K562 (cell line): ENCODE results near the gene AIF1. TPM values are rescaled to one million over a fixed set of nuclear protein-coding genes. Genes with fewer than 3 reads are reported as not detected.

Experiments
- BRD9 ChIP-seq: fragments of 450-650 bp; IDR thresholded peaks from 2 replicates; pipeline ENCODE4 v1.6.1; 2018; ENCODE audit warnings: low read depth; ENCODE audit not compliant: partially characterized antibody
- EHMT2 ChIP-seq: fragments of 450-650 bp; IDR thresholded peaks from 2 replicates; pipeline ENCODE4 v1.6.1; 2018; ENCODE audit warnings: antibody characterized with exemption
- KDM5B ChIP-seq: fragments of 200-600 bp; sonication (generic); IDR thresholded peaks from 2 replicates; pipeline ENCODE4 v1.6.1; 2012; ENCODE audit warnings: low read depth, mild to moderate bottlenecking, moderate library complexity, low read length, control low read depth, inconsistent platforms; ENCODE audit not compliant: insufficient replicate concordance
- NR1H2 ChIP-seq: sonication (generic); formaldehyde crosslinking; IDR thresholded peaks from 2 replicates; pipeline ENCODE4 v1.4.0; 2020; ENCODE audit warnings: mild to moderate bottlenecking, missing genetic modification reagents
- POLR2A ChIP-seq: fragments of 450-650 bp; conservative IDR thresholded peaks from 2 replicates; pipeline ENCODE4 v1.6.1; 2016
- TGIF2 ChIP-seq: sonication (generic); formaldehyde crosslinking; IDR thresholded peaks from 2 replicates; pipeline ENCODE4 v1.8.1; 2022; ENCODE audit warnings: mild to moderate bottlenecking, missing genetic modification reagents, moderate library complexity
- ZEB2 ChIP-seq: fragments of 450-650 bp; IDR thresholded peaks from 2 replicates; pipeline ENCODE4 v1.6.1; 2016
- ZFP1 ChIP-seq: fragments of 450-650 bp; formaldehyde crosslinking; IDR thresholded peaks from 2 replicates; pipeline ENCODE4 v1.4.0; 2020; ENCODE audit warnings: mild to moderate bottlenecking, mixed read lengths
- ZNF398 ChIP-seq: fragments of 250-450 bp; sonication (Bioruptor Pico); IDR thresholded peaks from 2 replicates; pipeline ENCODE4 v1.8.0; 2021; ENCODE audit warnings: moderate library complexity, mild to moderate bottlenecking, inconsistent platforms
- ZNF717 ChIP-seq: fragments of 250-450 bp; sonication (Bioruptor Pico); IDR thresholded peaks from 2 replicates; pipeline ENCODE4 v1.5.0; 2021
- polyA plus RNA-seq, 8 experiments: library from polyadenylated mRNA; depleted of rRNA in 4 of 8; stranded (reverse) in 5 of 8; unstranded in 3 of 8; fragments of >200 nt; fragmentation: Nextera tagmentation in 2 of 8; fragmentation: Illumina TruSeq in 1 of 8; extraction: Ambion mirVana in 2 of 8; extraction: Trizol in 1 of 8; gene quantifications; 2 replicates each; pipeline versions ENCODE4 v1.2.1 to v1.2.3, GENCODE V29; 2011 to 2014; ENCODE audit warnings: inconsistent platforms in 1 of 8, missing spikeins in 1 of 8
- total RNA-seq, 7 experiments: library from RNA; depleted of rRNA in 6 of 7; stranded (reverse); fragments of >200 nt in 6 of 7; fragmentation: Illumina TruSeq in 2 of 7; extraction: Trizol in 2 of 7; gene quantifications; 2 replicates each; pipeline versions ENCODE4 v1.2.1 to v1.2.3, GENCODE V29; 2011 to 2021; ENCODE audit warnings: low replicate concordance in 1 of 7

The AIF1 gene
- total and polyA plus RNA-seq, 9 of the 15 experiments (the other 6 are each of a cell fraction or from before 2014, with no cell fraction given) = 9.4 to 33.4 (median 19.4) TPM

GRCh38 chr6:31634969-31635575 is 20.0 kb downstream of the AIF1 start (continued):
- no peak for TF ChIP-seq ZNF398 (CRISPR knock-in tag)
- TF ChIP-seq ZEB2 = no peak
- 0 out of 2 replicates have a peak, but pooled peaks have one; percentile 14 for TF ChIP-seq POLR2A
- TF ChIP-seq ZNF717 (CRISPR knock-in tag) = no peak
- 0 out of 2 replicates have a peak, but pooled peaks have one; percentile 20 for TF ChIP-seq TGIF2 (CRISPR knock-in tag)
- no peak for TF ChIP-seq BRD9
- no peak for TF ChIP-seq NR1H2 (CRISPR knock-in tag)
- no peak for TF ChIP-seq EHMT2
- TF ChIP-seq ZFP1 (CRISPR knock-in tag) = no peak
- no peak for TF ChIP-seq KDM5B
